MCF 10A (cell line): ENCODE data around the gene TIAM2. TPM values are rescaled to one million over a fixed set of nuclear protein-coding genes. Genes with fewer than 3 reads are reported as not detected.

Experiments
- BruUV-seq: library from RNA; stranded (reverse); fragments of 400-500 nt; replicated peaks from 2 replicates; lab custom pipeline; 2021; lab: Mats Ljungman, UMichigan
- CTCF ChIA-PET: fragments of 300-600 bp; sonication (Branson Sonifier 250); formaldehyde crosslinking; extraction: SDS; loops from one replicate; lab custom pipeline; 2021; ENCODE audit warnings: antibody characterized with exemption, inconsistent platforms; lab: Yijun Ruan, JAX
- POLR2A ChIA-PET: fragments of 300-600, 350-650 bp; sonication (Branson Sonifier 250); formaldehyde crosslinking; extraction: SDS; loops from one replicate; lab custom pipeline; 2020; ENCODE audit warnings: antibody characterized with exemption, inconsistent platforms; lab: Yijun Ruan, JAX
- DNase-seq: peaks from one replicate; pipeline ENCODE4 v3.0.0-alpha.2; 2018; ENCODE audit not compliant: unreplicated experiment
- H3K27ac Mint-ChIP-seq: one replicate; pipeline ENCODE4 v1.8.0; 2022; ENCODE audit warnings: mild to moderate bottlenecking, low read depth, mixed read lengths; ENCODE audit not compliant: unreplicated experiment
- H3K27me3 Mint-ChIP-seq: one replicate; pipeline ENCODE4 v1.8.0; 2022; ENCODE audit warnings: mixed read lengths; ENCODE audit not compliant: insufficient read depth, unreplicated experiment
- H3K36me3 Mint-ChIP-seq: one replicate; pipeline ENCODE4 v1.8.0; 2022; ENCODE audit warnings: mild to moderate bottlenecking, moderate library complexity, mixed read lengths; ENCODE audit not compliant: insufficient read depth, unreplicated experiment
- H3K4me1 Mint-ChIP-seq: one replicate; pipeline ENCODE4 v1.8.0; 2022; ENCODE audit warnings: mixed read lengths; ENCODE audit not compliant: insufficient read depth, unreplicated experiment
- H3K4me3 Mint-ChIP-seq: one replicate; pipeline ENCODE4 v1.8.0; 2022; ENCODE audit warnings: mild to moderate bottlenecking, moderate library complexity, mixed read lengths; ENCODE audit not compliant: unreplicated experiment
- H3K9me3 Mint-ChIP-seq: one replicate; pipeline ENCODE4 v1.8.0; 2022; ENCODE audit warnings: mixed read lengths; ENCODE audit not compliant: unreplicated experiment
- intact Hi-C: fragments of 100-400 bp; cut with micrococcal nuclease; formaldehyde crosslinking; loops from 2 replicates; pipeline ENCODE4 v1.14.1; 2022
- total RNA-seq: library from RNA; stranded (reverse); gene quantifications from 2 replicates; pipeline ENCODE4 v1.2.3, GENCODE V29; 2022
- TF ChIP-seq, protein P1 (sequence below): fragments of 200-600 bp; IDR thresholded peaks from one replicate; pipeline ENCODE4 v1.8.0; 2022; ENCODE audit warnings: antibody characterized with exemption, mild to moderate bottlenecking; ENCODE audit not compliant: unreplicated experiment

Gene TIAM2
- total RNA-seq, 1 experiment from 2014 or later: 3.1 TPM

DNA sequence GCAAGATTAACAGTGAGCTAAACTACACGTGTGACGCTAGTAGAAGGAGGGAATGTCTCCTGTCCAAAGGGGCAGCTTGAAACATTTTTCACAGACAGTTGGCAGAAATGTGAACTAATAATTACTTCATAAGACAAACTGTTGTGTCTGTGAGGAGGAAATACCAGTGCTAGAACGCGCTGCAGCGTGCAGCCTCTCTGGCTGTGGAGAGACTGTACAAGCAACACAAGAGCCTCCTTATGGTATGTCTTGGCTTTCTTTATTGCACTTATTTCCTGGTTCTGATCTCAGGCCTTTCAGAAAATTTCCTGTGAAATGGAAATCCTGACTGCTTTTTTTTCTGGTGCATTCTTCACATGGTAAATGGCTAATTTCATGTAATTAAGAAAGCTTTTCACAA is 25.3 kb upstream of the TIAM2 start:
- ChIA-PET POLR2A (no interaction called here), CTCF (interaction anchor here (0.9 kb wide), 1 partner anchor 204 kb away, joined by 6 read pairs; no protein-coding TSS in a partner anchor)
- TF ChIP-seq, protein P1, sequence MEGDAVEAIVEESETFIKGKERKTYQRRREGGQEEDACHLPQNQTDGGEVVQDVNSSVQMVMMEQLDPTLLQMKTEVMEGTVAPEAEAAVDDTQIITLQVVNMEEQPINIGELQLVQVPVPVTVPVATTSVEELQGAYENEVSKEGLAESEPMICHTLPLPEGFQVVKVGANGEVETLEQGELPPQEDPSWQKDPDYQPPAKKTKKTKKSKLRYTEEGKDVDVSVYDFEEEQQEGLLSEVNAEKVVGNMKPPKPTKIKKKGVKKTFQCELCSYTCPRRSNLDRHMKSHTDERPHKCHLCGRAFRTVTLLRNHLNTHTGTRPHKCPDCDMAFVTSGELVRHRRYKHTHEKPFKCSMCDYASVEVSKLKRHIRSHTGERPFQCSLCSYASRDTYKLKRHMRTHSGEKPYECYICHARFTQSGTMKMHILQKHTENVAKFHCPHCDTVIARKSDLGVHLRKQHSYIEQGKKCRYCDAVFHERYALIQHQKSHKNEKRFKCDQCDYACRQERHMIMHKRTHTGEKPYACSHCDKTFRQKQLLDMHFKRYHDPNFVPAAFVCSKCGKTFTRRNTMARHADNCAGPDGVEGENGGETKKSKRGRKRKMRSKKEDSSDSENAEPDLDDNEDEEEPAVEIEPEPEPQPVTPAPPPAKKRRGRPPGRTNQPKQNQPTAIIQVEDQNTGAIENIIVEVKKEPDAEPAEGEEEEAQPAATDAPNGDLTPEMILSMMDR: no peak
- Mint-ChIP-seq H3K27ac (no peak overlapping the region), H3K4me1 (peaks cover 4% of the 10 kb centered on the region), H3K9me3 (no peaks in the 10 kb centered on the region), H3K27me3 (no peaks in the 10 kb centered on the region), H3K36me3 (no peaks in the 10 kb centered on the region), H3K4me3 (no peak overlapping the region)
- no TSS peak for BruUV-seq
- DNase-seq: no peak
- intact Hi-C loops: no loop called here

DNA sequence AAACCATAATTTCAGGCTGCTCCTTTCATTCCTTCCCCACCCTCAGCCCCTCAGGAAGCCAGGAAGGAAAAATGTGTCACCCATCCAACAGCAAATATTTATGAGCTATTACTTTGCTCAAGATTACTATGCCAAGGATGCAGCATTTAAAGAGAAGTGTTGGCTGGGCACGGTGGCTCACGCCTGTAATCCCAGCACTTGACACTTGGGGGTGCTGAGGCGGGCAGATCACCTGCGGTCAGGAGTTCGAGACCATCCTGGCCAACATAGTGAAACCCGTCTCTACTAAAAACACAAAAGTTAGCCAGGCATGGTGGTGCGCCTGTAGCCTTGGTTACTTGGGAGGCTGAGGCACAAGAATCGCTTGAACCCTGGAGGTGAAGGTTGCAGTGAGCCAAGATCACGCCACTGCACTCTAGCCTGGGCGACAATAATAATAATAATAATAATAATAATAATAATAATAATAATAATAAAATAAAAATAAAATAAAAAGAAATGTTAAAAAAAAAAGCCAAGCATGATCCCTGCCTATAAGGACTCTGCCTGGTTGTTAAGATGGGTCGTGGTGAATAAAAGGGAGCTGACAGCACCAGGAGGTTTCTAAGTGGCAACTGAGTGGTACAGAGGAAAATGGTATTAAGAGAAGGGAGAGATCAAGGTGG is 20.5 kb upstream of the TIAM2 start:
- ChIA-PET POLR2A (no interaction called here), CTCF (interaction anchor here (0.6 kb wide), 1 partner anchor 108 kb away, joined by 3 read pairs; no protein-coding TSS in a partner anchor)
- intact Hi-C loops: no loop called here
- BruUV-seq: no TSS peak
- TF ChIP-seq, protein P1: no peak
- DNase-seq: no peak
- H3K9me3 Mint-ChIP-seq: peaks cover 7% of the 10 kb centered on the region
- H3K4me3 Mint-ChIP-seq: no peak overlapping the region
- peaks cover 4% of the 10 kb centered on the region for H3K4me1 Mint-ChIP-seq
- no peaks in the 10 kb centered on the region for H3K36me3 Mint-ChIP-seq
- no peak overlapping the region for H3K27ac Mint-ChIP-seq
- no peaks in the 10 kb centered on the region for H3K27me3 Mint-ChIP-seq

DNA sequence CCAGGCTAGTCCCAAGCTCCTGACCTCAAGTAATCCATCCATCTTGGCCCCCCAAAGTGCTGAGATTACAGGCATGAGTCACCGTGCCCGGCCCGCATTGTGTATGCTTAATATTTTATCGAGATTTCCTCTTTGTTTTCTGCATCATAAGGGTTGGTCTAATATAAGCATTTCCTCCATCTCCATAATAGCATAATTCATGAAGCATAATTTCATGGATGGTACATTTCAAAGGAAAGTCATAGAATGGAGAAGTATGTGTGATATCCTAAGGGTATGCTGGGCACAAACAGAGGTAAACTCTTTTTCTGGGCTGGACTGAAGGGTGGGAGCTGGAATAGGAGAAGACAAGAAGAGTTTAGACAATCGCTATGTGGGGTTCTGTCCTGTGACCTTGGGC is 17.5 kb upstream of the TIAM2 start:
- intact Hi-C loops: no loop called here
- no peak overlapping the region for H3K4me3 Mint-ChIP-seq
- no peak overlapping the region for H3K27ac Mint-ChIP-seq
- TF ChIP-seq, protein P1: no peak
- ChIA-PET POLR2A (no interaction called here), CTCF (no interaction called here)
- BruUV-seq: no TSS peak
- peaks cover 7% of the 10 kb centered on the region for H3K9me3 Mint-ChIP-seq
- H3K4me1 Mint-ChIP-seq: no peaks in the 10 kb centered on the region
- no peaks in the 10 kb centered on the region for H3K36me3 Mint-ChIP-seq
- H3K27me3 Mint-ChIP-seq: no peaks in the 10 kb centered on the region
- DNase-seq: no peak

DNA sequence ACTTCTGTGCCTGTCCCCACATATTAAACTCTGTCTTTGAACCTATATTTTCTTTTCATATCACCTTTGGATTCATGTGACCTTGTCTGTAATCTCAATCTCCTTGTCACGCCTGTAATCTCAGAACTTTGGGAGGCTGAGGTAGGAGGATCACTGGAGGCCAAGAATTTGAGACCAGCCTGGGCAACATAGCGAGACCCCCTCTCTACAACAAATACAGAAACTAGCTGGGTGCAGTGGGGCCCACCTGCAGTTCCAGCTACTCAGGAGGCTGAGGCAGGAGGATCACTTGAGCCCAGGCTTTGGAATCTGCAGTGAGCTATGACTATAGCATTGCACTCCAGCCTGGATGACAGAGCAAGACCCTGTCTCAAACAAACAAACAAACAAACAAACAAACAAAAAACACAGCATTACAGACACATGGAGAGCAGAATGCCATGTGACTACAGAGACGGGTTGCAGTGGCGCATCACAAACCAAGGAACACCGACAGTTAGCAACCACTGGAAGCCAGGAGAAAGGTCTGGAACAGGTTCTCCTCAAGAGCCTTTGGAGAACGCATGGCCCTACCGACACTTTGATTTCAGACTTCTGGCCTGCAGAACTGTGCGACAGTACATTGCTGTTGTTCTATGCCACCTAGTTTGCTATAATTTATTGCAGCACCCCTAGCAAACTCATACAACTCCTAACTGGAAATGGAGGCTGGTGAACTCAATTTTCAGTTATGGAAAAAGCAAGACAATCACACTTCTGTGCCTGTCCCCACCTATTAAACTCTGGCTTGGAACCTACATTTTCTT is 14.6 kb upstream of the TIAM2 start:
- POLR2A ChIA-PET: no interaction called here
- Mint-ChIP-seq H3K4me3 (no peak overlapping the region), H3K36me3 (no peaks in the 10 kb centered on the region), H3K9me3 (peaks cover 7% of the 10 kb centered on the region), H3K4me1 (no peaks in the 10 kb centered on the region), H3K27me3 (no peaks in the 10 kb centered on the region), H3K27ac (no peak overlapping the region)
- intact Hi-C loops: no loop called here
- DNase-seq: no peak
- TF ChIP-seq, protein P1: no peak
- no TSS peak for BruUV-seq
- CTCF ChIA-PET: interaction anchor here (0.5 kb wide), 1 partner anchor 73 kb away, joined by 3 read pairs; no protein-coding TSS in a partner anchor
